COLO829 (cell line): ENCODE measurements around the gene CCP110.
A peak's percentile ranks its signal among the peaks of the same experiment; 100 is the strongest.

ENCODE experiments used
- DNase-seq: peaks from one replicate; pipeline ENCODE4 v3.0.0; 2012; ENCODE audit warnings: low spot score

CCP110 gene

DNA sequence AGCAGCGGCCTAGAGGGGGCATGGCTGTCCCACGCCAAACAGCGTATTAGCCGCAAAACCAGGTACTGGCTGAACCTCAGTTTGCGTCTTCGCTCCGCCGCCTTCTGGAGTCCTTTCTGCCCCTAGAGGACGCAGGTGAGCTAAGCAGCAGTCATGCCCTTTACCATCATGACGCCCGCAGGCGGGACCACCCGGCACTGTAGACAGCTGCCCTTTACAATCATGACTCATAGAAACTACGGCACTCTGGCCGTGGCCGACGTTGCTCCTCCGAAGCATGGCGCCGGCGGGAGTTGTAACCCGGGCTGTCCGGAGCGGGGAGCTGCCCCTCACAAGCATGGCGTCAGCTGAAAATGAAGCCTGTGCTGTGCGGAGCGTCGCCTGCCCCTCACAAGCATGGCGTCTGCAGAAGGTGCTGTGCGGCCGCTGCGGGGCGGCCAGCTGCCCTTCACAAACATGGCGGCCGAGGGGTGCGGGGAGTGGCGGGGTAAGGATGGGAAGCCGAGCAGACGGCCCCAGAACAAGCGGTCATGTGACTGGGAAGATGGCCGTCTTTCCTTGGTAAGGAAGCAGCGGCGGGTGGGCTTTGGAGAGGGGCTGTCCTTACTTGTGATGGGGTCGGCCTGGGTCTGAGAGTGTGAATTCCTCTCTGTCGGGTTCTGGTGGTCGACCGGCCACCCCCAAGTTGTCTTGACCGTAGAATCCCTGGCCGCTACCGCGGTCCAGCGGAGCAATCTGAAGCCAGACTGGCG, 31.6 kb downstream of the CCP110 start, which contains the start of gene VPS35L:
Gene VPS35L (plus strand): TSS at position 518 of the 752 bp plus-strand sequence. CDS start 27 bp downstream, at position 545.
- peak; percentile 97 for DNase-seq

DNA sequence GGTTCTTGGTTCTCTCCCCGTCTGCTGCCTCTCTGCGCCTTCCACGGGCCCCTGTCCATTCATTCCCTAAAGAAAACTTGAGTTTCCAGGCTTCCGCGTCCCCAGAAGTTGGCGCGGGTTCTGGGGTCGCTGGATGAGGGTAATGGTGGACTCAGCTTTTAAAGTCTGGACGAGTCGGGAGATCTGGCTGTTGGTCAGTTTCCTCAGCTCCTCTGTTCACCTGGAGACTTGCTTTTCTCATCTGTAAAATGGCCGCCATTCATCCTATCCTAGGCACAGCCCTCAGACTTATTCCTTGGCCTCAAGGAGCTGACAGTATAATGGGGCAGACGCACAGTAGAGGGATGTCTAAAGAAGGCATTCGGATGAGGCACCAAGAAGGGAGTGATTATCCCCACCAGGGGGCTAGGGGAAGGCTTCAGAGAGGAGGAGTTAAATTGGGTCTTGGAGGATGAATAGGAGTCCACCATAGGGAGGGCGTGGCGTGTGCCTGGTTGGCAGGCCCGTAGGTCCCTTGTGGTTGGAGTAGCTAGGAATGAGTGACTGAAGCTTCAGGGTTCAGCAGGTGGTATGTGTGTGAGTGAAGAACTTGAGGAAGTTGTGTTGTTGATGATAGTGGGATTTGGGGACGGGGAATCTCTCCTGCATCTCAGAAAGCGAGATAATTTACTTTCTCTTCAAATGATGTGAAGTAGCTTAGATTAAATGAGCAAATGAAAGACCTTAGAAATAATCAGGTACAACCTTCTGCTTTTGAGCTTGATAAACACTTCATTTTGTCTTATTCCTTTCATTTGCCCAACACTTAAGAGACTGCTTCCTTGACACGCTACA, 32.4 kb downstream of the CCP110 start:
- DNase-seq, result peak; percentile 13

DNA sequence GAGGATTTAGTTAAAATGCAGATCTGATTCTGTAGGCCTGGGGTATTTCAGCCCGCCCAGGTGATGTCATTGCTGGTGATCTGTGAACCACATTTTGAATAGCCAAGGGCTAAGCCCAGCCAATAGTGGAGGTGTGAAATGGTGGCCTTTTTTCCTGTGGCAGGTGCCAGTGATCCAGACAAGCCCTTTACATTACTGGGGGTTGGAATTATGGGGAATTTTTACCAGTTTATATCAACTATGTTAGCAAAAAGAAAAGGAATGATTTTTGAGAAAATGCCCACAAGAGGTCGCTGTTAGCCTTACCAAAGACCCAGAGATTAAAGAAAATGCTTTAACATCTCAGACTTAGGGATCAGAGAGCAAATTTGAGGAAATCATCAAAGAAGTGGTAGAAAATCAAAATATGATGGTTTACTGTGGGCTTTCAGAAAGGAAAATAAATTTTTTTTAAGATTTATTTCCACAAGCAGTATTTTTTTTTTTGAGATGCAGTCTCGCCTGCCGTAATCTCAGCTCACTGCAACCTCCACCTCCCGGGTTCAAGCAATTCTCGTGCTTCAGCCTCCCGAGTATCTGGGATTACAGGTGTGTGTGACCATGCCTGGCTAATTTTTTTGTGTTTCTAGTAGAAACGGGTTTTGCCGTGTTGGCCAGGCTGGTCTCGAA, 35.6 kb downstream of the CCP110 start:
- peak; percentile 52 for DNase-seq

- DNase-seq, result no peak
These were observed 36.3 kb downstream of the CCP110 start for GRCh38 chr16:19560078-19560477.

- no peak for DNase-seq
These were observed 39.6 kb downstream of the CCP110 start for GRCh38 chr16:19563377-19563776.

GRCh38 chr16:19566362-19566761, 42.6 kb downstream of the CCP110 start:
- DNase-seq, result no peak

DNA sequence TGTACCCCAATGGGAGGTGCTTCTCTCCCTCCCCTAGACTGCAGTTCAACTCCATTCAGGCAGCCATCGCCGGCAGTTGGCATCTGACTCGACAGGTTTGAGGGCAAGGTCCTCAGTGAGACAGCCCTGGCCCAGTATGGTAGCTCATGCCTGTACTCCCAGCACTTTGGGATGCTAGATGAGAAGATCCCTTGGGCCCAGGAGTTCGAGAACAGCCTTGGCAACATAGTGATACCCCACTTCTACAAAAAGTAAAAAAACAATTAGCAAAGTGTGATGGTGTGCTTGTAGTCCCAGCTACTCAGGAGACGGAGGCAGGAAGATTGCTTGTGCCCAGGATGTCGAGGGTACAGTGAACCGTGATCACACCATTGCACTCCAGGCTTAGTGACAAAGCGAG, 43.8 kb downstream of the CCP110 start:
- no peak for DNase-seq

DNA sequence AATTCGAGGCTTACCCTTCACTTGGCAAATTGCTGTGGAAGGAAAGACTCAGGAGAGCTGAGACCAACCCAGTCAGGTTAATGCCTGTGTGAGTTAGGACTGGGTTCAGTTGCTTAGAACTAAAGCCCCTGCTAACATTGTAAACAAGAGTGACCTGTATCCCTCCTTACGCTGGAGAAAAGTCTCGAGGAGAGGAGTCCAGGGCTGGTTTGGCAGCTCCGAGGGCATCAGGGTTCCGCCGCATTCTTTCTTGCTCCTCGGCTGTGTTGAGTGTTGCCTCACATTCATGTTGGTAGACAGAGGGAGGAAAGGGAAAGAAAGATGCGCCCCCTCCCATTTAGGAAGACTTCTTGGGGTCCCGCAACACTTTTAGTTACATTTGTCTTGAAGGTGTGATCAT, 50.3 kb downstream of the CCP110 start:
- no peak for DNase-seq

DNA sequence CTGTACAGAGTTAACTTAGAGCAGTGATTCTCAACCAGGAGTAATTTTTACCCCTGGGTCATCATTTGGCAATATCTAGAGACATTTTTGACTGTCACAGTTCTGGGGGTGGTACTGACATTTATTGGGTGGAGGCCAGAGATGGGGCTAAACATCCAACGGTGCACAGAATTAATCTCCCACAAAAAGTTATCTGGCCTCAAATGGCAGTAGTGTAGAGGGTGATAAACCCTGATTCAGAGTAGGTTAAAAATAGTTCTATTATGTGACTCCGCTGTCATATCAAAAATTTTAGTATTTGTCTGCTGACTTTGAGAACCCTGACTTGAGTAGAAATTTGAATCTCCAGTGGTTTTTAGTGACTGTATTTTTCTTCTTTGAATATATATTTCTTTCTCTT, 50.9 kb downstream of the CCP110 start:
- DNase-seq, result no peak

DNA sequence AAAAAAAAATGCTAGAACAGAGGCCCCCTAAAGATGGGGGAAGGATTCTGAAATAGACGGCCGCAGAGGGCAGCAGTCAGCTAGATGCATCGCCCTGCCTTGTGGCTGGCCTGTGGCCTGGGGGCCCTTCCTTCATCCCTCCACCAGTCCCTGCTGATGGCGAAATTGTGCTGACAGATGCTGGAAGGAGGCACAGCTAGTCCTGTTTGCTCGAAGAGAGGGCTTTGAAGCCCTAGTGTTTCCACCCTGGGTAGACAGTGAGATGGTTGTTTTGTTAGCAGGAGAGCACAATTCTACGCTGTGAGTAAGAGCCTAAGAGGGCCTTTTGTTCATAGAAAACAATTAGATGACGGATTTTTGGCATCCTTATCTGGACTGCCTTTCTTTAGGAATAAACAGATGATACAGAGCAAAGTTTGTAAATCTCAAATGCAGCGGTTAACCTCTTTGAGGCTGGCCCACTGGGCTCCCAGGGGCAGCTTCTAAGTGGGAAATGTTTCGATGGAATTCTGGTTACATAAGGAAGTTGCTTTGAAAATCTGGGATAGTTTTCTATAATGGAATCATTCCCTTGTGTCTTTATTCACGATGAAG, 54.7 kb downstream of the CCP110 start:
- peak; percentile 46 for DNase-seq

GRCh38 chr16:19582050-19582831, 58.5 kb downstream of the CCP110 start:
- no peak for DNase-seq

- peak; percentile 13 for DNase-seq
These were observed 60.0 kb downstream of the CCP110 start for GRCh38 chr16:19583665-19584300.

GRCh38 chr16:19588661-19589060, 64.9 kb downstream of the CCP110 start:
- no peak for DNase-seq

DNA sequence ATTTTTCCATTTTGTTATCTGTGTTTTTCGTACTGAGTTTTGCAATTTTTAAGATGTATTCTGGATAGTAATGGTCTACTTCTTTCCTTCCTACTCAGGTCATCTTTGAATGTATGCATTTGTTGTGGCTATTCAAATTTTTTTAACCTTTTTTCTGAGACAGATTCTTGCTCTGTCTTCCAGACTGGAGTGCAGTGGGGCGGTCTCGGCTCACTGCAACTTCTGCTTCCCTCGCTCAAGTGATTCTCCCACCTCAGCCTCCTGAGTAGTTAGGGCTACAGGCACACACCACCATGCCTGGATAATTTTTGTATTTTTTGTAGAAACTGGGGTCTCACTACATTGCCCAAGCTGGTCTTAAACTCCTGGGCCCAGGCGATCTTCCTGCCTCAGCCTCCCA, 65.4 kb downstream of the CCP110 start:
- no peak for DNase-seq

DNA sequence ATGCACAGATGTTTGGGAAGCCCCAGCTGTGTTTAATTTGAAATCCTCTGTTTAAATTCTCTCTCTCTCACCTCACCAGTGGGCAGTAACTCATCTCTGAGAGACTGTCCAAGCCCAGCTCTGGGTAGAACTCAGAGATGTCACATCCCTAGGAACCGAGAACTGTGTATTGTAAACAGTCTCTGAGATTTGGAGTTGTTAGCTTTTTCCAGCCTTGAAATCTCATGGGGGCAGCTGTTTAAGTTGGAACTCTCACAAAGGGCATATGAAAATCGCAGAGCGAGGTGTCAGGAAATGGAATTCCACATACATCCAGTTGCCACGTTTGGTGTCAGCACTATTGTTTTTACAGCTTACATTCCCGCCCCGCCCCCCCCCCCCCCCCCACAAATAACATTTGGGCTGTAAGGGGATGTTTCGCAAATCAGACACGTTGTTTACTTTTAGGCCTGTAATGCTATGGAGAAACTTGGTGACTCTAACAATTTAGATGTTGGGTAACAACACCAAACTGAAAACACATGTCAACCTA, 66.1 kb downstream of the CCP110 start:
- no peak for DNase-seq

DNA sequence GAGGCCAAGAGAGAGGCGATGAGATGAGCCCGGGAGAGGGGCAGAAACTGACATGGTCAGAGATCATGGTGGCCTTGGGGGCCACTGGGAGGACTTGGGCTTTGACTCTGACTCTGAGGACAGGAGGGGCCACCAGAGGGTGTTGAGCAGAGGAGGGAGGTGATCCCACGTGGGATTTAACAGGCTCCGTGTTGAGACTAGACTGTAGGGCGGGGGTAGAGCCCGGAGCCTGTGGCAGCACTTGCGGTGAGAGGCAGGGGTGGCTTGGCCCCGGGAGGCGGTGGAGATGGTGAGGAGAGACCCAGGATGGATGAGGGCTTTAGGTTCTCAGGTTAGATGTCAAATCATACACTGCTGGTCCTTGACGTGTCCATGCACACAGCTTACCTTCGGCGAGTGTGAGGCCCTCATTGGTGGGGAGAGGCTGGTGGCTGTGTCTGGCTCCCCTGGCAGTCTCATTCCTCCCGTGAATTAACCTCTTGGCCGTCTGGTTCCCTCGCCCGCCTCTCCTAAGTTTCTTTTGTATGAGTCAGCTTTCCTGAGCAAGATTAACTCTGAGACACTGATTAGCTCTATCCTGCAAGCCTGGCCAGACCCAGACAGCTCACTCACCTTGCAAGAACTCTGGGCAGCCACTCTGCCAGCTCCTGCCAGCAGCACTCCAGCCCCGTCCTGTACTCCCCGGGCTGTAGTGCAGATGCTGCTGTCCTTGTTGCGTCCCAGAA, 71.5 kb downstream of the CCP110 start:
- no peak for DNase-seq

- DNase-seq, result no peak
These were observed 75.2 kb downstream of the CCP110 start for GRCh38 chr16:19598805-19599510.

GRCh38 chr16:19599968-19600716, 76.4 kb downstream of the CCP110 start:
- DNase-seq, result no peak
